ENCODE data around the gene C1orf105. TPM values are rescaled to one million over a fixed set of nuclear protein-coding genes. Genes with fewer than 3 reads are reported as not detected.
"Not testable (repeated sequence)": the region's sequence is repeated elsewhere in the genome, so short reads cannot be mapped to it uniquely, and the experiment has no call there.

C1orf105 gene
- total RNA-seq, 2 experiments from 2014 or later, result not detected

GRCh38 chr1:172427191-172427590 lies 6.7 kb downstream of the C1orf105 start:
- ATAC-seq (peak; percentile 30), DNase-seq (no peak)
- Mint-ChIP-seq H3K27me3 (no peaks in the 10 kb centered on the region), H3K4me3 (no peak overlapping the region), H3K4me1 (peaks cover 15% of the 10 kb centered on the region), H3K27ac (no peak overlapping the region), H3K9me3 (ENCODE audit: low read depth) (no peaks in the 10 kb centered on the region), H3K36me3 (ENCODE audit: low read depth) (no peaks in the 10 kb centered on the region)
- ChIA-PET POLR2A (interaction anchor here (0.7 kb wide), 1 partner anchor 69 kb away, joined by 3 read pairs; no protein-coding TSS in a partner anchor), CTCF (interaction anchor here (0.6 to 3.0 kb wide), 6 partner anchors 10 to 425 kb away, joined by 3 to 11 read pairs (median 5); no protein-coding TSS in a partner anchor)
- intact Hi-C loops (cut with DNase I, micrococcal nuclease), result loop anchor here (10.0 kb wide), 2 partner anchors 622 to 782 kb away; no protein-coding TSS in a partner anchor

GRCh38 chr1:172429331-172430127 lies 9.0 kb downstream of the C1orf105 start:
- DNase-seq (peak; percentile 66), ATAC-seq (peak; percentile 71)
- Mint-ChIP-seq H3K27me3 (no peaks in the 10 kb centered on the region), H3K4me3 (no peak overlapping the region), H3K27ac (no peak overlapping the region), H3K4me1 (peaks cover 30% of the 10 kb centered on the region), H3K36me3 (ENCODE audit: low read depth) (no peaks in the 10 kb centered on the region), H3K9me3 (ENCODE audit: low read depth) (peaks cover 2% of the 10 kb centered on the region)
- ChIA-PET CTCF (interaction anchor here (0.7 to 7.4 kb wide), 16 partner anchors 9 to 444 kb away, joined by 3 to 63 read pairs (median 3); partner anchors contain the start of genes C1orf105 and PIGC), POLR2A (no interaction called here)
- intact Hi-C loops (cut with DNase I, micrococcal nuclease), result loop anchor here (1.0 to 10.0 kb wide), 6 partner anchors 15 to 785 kb away; partner anchors contain the start of gene PIGC (in 2 of the 2)

- H3K4me1 Mint-ChIP-seq, result peaks cover 30% of the 10 kb centered on the region
- no peaks in the 10 kb centered on the region for H3K27me3 Mint-ChIP-seq
- ChIA-PET POLR2A (no interaction called here), CTCF (interaction anchor here (0.7 to 7.4 kb wide), 12 partner anchors 12 to 444 kb away, joined by 3 to 63 read pairs (median 3); partner anchors contain the start of gene PIGC)
- H3K4me3 Mint-ChIP-seq, result no peak overlapping the region
- H3K36me3 Mint-ChIP-seq (ENCODE audit: low read depth), result no peaks in the 10 kb centered on the region
- no peak for DNase-seq
- intact Hi-C loops (cut with DNase I, micrococcal nuclease), result no loop called here
- H3K27ac Mint-ChIP-seq, result no peak overlapping the region
- no peak for ATAC-seq
- H3K9me3 Mint-ChIP-seq (ENCODE audit: low read depth), result peaks cover 2% of the 10 kb centered on the region
Observed at GRCh38 chr1:172430128-172430454, 9.6 kb downstream of the C1orf105 start.

GRCh38 chr1:172431204-172431603 lies 10.7 kb downstream of the C1orf105 start:
- Mint-ChIP-seq H3K4me3 (no peak overlapping the region), H3K36me3 (ENCODE audit: low read depth) (peaks cover 8% of the 10 kb centered on the region), H3K27ac (peak overlapping the region; percentile 32), H3K4me1 (peaks cover 30% of the 10 kb centered on the region), H3K27me3 (no peaks in the 10 kb centered on the region), H3K9me3 (ENCODE audit: low read depth) (peaks cover 2% of the 10 kb centered on the region)
- POLR2A ChIA-PET, result no interaction called here
- ATAC-seq, result no peak
- intact Hi-C loops (cut with DNase I, micrococcal nuclease), result no loop called here
- DNase-seq, result no peak
- CTCF ChIA-PET, result interaction anchor here (0.7 to 7.4 kb wide), 9 partner anchors 11 to 428 kb away, joined by 3 to 63 read pairs (median 6); partner anchors contain the start of genes C1orf105 and PIGC

- Mint-ChIP-seq H3K36me3 (ENCODE audit: low read depth) (peaks cover 8% of the 10 kb centered on the region), H3K27me3 (no peaks in the 10 kb centered on the region), H3K4me1 (peaks cover 30% of the 10 kb centered on the region), H3K27ac (peak overlapping the region; percentile 28), H3K9me3 (ENCODE audit: low read depth) (peaks cover 2% of the 10 kb centered on the region), H3K4me3 (no peak overlapping the region)
- ChIA-PET CTCF (interaction anchor here (0.6 to 7.4 kb wide), 8 partner anchors 10 to 856 kb away, joined by 3 to 63 read pairs (median 6); partner anchors contain the start of genes C1orf105 and PIGC), POLR2A (interaction anchor here (0.6 kb wide), 1 partner anchor 265 kb away, joined by 5 read pairs; no protein-coding TSS in a partner anchor)
- intact Hi-C loops (cut with DNase I, micrococcal nuclease), result no loop called here
- DNase-seq (peak; percentile 40), ATAC-seq (no peak)
Observed at GRCh38 chr1:172431721-172432192, 11.3 kb downstream of the C1orf105 start.

GRCh38 chr1:172437183-172437582 lies 16.7 kb downstream of the C1orf105 start:
- intact Hi-C loops (cut with DNase I, micrococcal nuclease); DNase-seq; POLR2A ChIA-PET; H3K4me3 Mint-ChIP-seq; H3K27me3 Mint-ChIP-seq; CTCF ChIA-PET; ATAC-seq; H3K27ac Mint-ChIP-seq; H3K9me3 Mint-ChIP-seq (ENCODE audit: low read depth): not testable (repeated sequence)
- Mint-ChIP-seq H3K4me1 (peaks cover 35% of the 10 kb centered on the region), H3K36me3 (ENCODE audit: low read depth) (peaks cover 22% of the 10 kb centered on the region)

- CTCF ChIA-PET, result interaction anchor here (2.0 to 6.4 kb wide), 5 partner anchors 9 to 294 kb away, joined by 4 to 63 read pairs (median 18); no protein-coding TSS in a partner anchor
- DNase-seq, result no peak
- no peaks in the 10 kb centered on the region for H3K9me3 Mint-ChIP-seq (ENCODE audit: low read depth)
- intact Hi-C loops (cut with DNase I, micrococcal nuclease), result loop anchor here (5.0 kb wide), 2 partner anchors 440 to 700 kb away; partner anchors contain the start of gene VAMP4 (in 1 of the 2)
- POLR2A ChIA-PET, result no interaction called here
- peaks cover 18% of the 10 kb centered on the region for H3K36me3 Mint-ChIP-seq (ENCODE audit: low read depth)
- H3K27me3 Mint-ChIP-seq, result no peaks in the 10 kb centered on the region
- H3K4me3 Mint-ChIP-seq, result peak overlapping the region; percentile 85
- no peak for ATAC-seq
- H3K27ac Mint-ChIP-seq, result peak overlapping the region; percentile 17
- H3K4me1 Mint-ChIP-seq, result peaks cover 31% of the 10 kb centered on the region
Observed at GRCh38 chr1:172442404-172442803, 21.9 kb downstream of the C1orf105 start.

GRCh38 chr1:172442843-172443565 lies 22.5 kb downstream of the C1orf105 start:
- H3K27ac Mint-ChIP-seq, result peak overlapping the region; percentile 91
- ChIA-PET CTCF (interaction anchor here (0.7 to 6.4 kb wide), 18 partner anchors 8 to 557 kb away, joined by 3 to 63 read pairs (median 5); partner anchors contain the start of gene C1orf105), POLR2A (interaction anchor here (0.7 kb wide), 1 partner anchor 589 kb away, joined by 3 read pairs; no protein-coding TSS in a partner anchor)
- no peaks in the 10 kb centered on the region for H3K27me3 Mint-ChIP-seq
- no peak for ATAC-seq
- H3K36me3 Mint-ChIP-seq (ENCODE audit: low read depth), result peaks cover 18% of the 10 kb centered on the region
- no peaks in the 10 kb centered on the region for H3K9me3 Mint-ChIP-seq (ENCODE audit: low read depth)
- peak overlapping the region; percentile 85 for H3K4me3 Mint-ChIP-seq
- DNase-seq, result no peak
- peaks cover 31% of the 10 kb centered on the region for H3K4me1 Mint-ChIP-seq
- intact Hi-C loops (cut with DNase I, micrococcal nuclease), result loop anchor here (5.0 kb wide), 2 partner anchors 441 to 701 kb away; partner anchors contain the start of gene VAMP4 (in 1 of the 2)

GRCh38 chr1:172443666-172444453 lies 23.4 kb downstream of the C1orf105 start, which contains the start of gene PIGC:
TSS of gene PIGC (minus strand) at chr1:172444069. CDS start at chr1:172442622, 1,447 bp downstream.
- intact Hi-C loops (cut with DNase I, micrococcal nuclease), result loop anchor here (1.0 to 5.0 kb wide), 7 partner anchors 15 to 702 kb away; partner anchors contain the start of gene VAMP4 (in 1 of the 2)
- Mint-ChIP-seq H3K36me3 (ENCODE audit: low read depth) (peaks cover 18% of the 10 kb centered on the region), H3K27ac (peak within 1 kb of the TSS; percentile 91), H3K4me1 (peaks cover 31% of the 10 kb centered on the region), H3K4me3 (peak within 1 kb of the TSS; percentile 85), H3K27me3 (no peaks in the 10 kb centered on the region), H3K9me3 (ENCODE audit: low read depth) (no peaks in the 10 kb centered on the region)
- DNase-seq, result peak; percentile 97
- CTCF ChIA-PET, result interaction anchor here (0.5 to 6.4 kb wide), 25 partner anchors 10 to 557 kb away, joined by 3 to 63 read pairs (median 4); partner anchors contain the start of gene C1orf105
- ATAC-seq, result peak; percentile 99
- POLR2A ChIA-PET, result interaction anchor here (0.6 to 0.7 kb wide), 2 partner anchors 441 to 590 kb away, joined by 3 read pairs; no protein-coding TSS in a partner anchor

GRCh38 chr1:172446547-172446946 lies 26.1 kb downstream of the C1orf105 start:
- intact Hi-C loops (cut with DNase I, micrococcal nuclease), result loop anchor here in 1 of 2 experiments (5.0 kb wide), 1 partner anchor 141 kb away; no protein-coding TSS in a partner anchor
- DNase-seq (no peak), ATAC-seq (no peak)
- peaks cover 11% of the 10 kb centered on the region for H3K36me3 Mint-ChIP-seq (ENCODE audit: low read depth)
- no peak overlapping the region for H3K27ac Mint-ChIP-seq
- H3K9me3 Mint-ChIP-seq (ENCODE audit: low read depth), result no peaks in the 10 kb centered on the region
- ChIA-PET CTCF (interaction anchor here (0.6 to 0.8 kb wide), 2 partner anchors 10 to 638 kb away, joined by 3 read pairs; no protein-coding TSS in a partner anchor), POLR2A (no interaction called here)
- peaks cover 36% of the 10 kb centered on the region for H3K4me1 Mint-ChIP-seq
- H3K4me3 Mint-ChIP-seq, result no peak overlapping the region
- no peaks in the 10 kb centered on the region for H3K27me3 Mint-ChIP-seq
